ENCODE measurements around the gene YAE1.

The YAE1 gene, protein sequence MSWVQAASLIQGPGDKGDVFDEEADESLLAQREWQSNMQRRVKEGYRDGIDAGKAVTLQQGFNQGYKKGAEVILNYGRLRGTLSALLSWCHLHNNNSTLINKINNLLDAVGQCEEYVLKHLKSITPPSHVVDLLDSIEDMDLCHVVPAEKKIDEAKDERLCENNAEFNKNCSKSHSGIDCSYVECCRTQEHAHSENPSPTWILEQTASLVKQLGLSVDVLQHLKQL

DNA sequence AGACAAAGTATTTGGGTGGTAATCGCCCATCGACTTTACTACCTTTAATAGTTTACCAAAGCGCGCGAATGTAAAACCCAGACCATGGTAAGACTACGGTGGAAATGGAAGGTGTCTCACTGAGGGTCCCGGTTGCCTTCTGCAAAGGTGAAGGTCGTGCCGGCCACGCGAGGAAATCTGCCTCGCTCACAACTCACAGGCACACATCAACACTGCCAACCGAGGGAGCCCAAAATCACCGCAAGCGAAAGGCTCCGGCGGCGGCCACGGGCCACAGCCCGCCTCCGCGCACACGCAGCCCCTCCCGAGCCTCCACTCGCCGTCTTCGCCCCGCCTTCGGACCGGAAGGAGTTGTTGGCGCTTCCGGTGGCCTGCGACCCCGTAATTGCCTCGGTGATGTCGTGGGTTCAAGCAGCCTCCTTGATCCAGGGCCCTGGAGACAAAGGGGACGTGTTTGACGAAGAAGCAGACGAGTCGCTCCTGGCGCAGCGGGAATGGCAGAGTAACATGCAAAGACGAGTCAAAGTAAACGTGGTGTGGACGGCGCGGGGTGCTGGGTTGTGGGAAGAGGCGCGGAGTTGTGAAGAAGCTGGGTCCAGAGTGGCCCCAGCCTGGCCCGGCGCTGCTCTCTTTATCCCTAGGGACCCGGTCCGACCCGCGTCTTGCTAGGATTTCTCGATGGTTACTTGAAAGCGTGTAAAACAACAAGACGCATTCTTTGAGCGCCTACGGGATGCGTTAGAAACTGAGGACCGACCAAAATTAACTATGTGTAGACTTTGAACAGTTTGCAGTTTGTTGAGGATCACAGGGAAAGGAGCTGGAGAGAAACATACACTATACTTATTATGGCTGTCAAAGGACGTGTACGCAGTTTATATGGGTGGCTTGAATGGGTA, at the start of gene YAE1:
Gene YAE1 (plus strand): TSS at position 382 of the 899 bp plus-strand sequence. CDS start 15 bp downstream, at position 397.
- TF ChIP-seq, protein P1, sequence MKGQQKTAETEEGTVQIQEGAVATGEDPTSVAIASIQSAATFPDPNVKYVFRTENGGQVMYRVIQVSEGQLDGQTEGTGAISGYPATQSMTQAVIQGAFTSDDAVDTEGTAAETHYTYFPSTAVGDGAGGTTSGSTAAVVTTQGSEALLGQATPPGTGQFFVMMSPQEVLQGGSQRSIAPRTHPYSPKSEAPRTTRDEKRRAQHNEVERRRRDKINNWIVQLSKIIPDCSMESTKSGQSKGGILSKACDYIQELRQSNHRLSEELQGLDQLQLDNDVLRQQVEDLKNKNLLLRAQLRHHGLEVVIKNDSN (IDR thresholded peaks at IDR 0.05) = no peak; the same call in 1 of the 2 replicates
- TF ChIP-seq EGR1 (IDR thresholded peaks at IDR 0.05) (peak; percentile 41), TEAD4 (IDR thresholded peaks at IDR 0.05) (peak; percentile 36; the same call in 1 of the 2 replicates), NFIC (IDR thresholded peaks at IDR 0.05) (no peak), CREB1 (IDR thresholded peaks at IDR 0.05; ENCODE audit: low read depth) (0 out of 2 replicates have a peak, but pooled peaks have one; percentile 18), EP300 (IDR thresholded peaks at IDR 0.05; ENCODE audit: borderline replicate concordance) (no peak), CEBPB (IDR thresholded peaks at IDR 0.05) (no peak), YY1 (IDR thresholded peaks at IDR 0.05; ENCODE audit: low read depth) (peak; percentile 72), TAF1 (IDR thresholded peaks at IDR 0.05; ENCODE audit: low read depth) (peak; percentile 92), FOXM1 (IDR thresholded peaks at IDR 0.05; ENCODE audit: borderline replicate concordance, low read depth) (no peak), RAD21 (IDR thresholded peaks at IDR 0.05; ENCODE audit: low read depth) (no peak), TCF12 (IDR thresholded peaks at IDR 0.05; ENCODE audit: low read depth) (peak; percentile 74; the same call in 1 of the 2 replicates), ZBTB7A (IDR thresholded peaks at IDR 0.05; ENCODE audit: low read depth) (0 out of 2 replicates have a peak, but pooled peaks have one; percentile 58)
- TF ChIP-seq, protein P2, sequence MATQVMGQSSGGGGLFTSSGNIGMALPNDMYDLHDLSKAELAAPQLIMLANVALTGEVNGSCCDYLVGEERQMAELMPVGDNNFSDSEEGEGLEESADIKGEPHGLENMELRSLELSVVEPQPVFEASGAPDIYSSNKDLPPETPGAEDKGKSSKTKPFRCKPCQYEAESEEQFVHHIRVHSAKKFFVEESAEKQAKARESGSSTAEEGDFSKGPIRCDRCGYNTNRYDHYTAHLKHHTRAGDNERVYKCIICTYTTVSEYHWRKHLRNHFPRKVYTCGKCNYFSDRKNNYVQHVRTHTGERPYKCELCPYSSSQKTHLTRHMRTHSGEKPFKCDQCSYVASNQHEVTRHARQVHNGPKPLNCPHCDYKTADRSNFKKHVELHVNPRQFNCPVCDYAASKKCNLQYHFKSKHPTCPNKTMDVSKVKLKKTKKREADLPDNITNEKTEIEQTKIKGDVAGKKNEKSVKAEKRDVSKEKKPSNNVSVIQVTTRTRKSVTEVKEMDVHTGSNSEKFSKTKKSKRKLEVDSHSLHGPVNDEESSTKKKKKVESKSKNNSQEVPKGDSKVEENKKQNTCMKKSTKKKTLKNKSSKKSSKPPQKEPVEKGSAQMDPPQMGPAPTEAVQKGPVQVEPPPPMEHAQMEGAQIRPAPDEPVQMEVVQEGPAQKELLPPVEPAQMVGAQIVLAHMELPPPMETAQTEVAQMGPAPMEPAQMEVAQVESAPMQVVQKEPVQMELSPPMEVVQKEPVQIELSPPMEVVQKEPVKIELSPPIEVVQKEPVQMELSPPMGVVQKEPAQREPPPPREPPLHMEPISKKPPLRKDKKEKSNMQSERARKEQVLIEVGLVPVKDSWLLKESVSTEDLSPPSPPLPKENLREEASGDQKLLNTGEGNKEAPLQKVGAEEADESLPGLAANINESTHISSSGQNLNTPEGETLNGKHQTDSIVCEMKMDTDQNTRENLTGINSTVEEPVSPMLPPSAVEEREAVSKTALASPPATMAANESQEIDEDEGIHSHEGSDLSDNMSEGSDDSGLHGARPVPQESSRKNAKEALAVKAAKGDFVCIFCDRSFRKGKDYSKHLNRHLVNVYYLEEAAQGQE (IDR thresholded peaks at IDR 0.05; ENCODE audit: low read depth) = 0 out of 2 replicates have a peak, but pooled peaks have one; percentile 10
- TF ChIP-seq, protein P3, sequence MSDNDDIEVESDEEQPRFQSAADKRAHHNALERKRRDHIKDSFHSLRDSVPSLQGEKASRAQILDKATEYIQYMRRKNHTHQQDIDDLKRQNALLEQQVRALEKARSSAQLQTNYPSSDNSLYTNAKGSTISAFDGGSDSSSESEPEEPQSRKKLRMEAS (IDR thresholded peaks at IDR 0.05) = peak; percentile 84

DNA sequence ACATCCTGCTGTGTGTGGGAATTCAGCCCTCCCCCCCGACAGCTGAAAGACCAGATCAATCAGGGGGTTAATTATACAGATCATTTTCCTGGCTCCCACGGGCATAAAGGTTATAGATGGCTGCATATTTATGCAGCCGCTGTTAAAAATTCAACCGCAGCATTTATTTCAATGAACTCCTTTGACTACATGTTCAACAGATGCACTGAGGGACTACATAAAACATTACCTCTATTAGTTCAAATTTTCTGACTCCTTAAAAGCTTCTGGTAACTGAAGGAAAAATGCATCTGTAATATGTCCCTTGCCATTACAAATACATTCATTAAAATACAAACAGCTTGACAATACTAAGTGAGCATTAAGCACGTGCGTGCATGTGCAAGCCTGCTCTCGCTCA, 49.7 kb upstream of the YAE1 start:
- TF ChIP-seq ZBTB7A (IDR thresholded peaks at IDR 0.05; ENCODE audit: low read depth) (no peak), RAD21 (IDR thresholded peaks at IDR 0.05; ENCODE audit: low read depth) (no peak), EP300 (IDR thresholded peaks at IDR 0.05; ENCODE audit: borderline replicate concordance) (no peak), NFIC (IDR thresholded peaks at IDR 0.05) (no peak), FOXM1 (IDR thresholded peaks at IDR 0.05; ENCODE audit: borderline replicate concordance, low read depth) (no peak), CREB1 (IDR thresholded peaks at IDR 0.05; ENCODE audit: low read depth) (no peak), TAF1 (IDR thresholded peaks at IDR 0.05; ENCODE audit: low read depth) (no peak), TEAD4 (IDR thresholded peaks at IDR 0.05) (no peak), CEBPB (IDR thresholded peaks at IDR 0.05) (no peak), YY1 (IDR thresholded peaks at IDR 0.05; ENCODE audit: low read depth) (no peak)
- TF ChIP-seq, protein P1 (IDR thresholded peaks at IDR 0.05) = no peak
- TF ChIP-seq, protein P3 (IDR thresholded peaks at IDR 0.05) = no peak

DNA sequence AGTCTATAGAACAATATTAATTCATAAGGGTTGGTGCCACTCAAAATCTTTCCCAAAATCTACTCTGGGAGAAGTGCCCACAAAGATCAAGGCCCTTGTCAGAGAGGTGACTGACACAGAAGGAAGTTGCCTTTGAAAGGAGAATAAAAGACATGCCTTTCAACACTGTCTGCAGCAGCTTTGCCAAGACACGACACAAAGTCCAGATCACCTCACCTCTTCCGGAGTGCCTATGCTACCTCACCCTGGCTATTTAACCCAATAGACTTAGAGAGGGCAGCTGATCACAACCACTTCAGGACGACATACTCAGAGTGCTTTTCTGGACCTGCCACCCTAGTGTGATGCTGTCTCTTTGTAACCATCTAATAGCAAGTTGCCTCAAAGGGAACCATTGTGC, 49.0 kb upstream of the YAE1 start:
- TF ChIP-seq ZBTB7A (IDR thresholded peaks at IDR 0.05; ENCODE audit: low read depth) = no peak
- TF ChIP-seq RAD21 (IDR thresholded peaks at IDR 0.05; ENCODE audit: low read depth) = no peak
- TF ChIP-seq, protein P3 (IDR thresholded peaks at IDR 0.05) = no peak
- TF ChIP-seq YY1 (IDR thresholded peaks at IDR 0.05; ENCODE audit: low read depth) = no peak
- no peak for TF ChIP-seq EGR1 (IDR thresholded peaks at IDR 0.05)

DNA sequence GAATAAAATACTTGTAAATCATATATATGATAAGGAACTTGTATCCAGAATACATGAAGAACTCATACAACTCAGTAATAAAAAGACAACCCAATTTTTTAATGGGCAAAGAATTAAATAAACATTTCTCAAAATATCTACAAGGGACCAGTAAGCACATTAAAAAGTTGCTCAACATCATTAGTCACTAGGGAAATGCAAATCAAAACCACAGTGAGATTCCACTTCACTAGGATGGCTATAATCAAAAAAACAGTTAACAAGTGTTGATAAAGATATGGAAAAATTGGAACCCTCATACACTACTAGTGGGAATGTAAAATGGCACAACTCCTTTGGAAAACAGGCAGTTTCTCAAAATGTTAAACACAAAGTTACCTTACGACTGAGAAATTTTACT, 40.3 kb upstream of the YAE1 start:
- TF ChIP-seq TAF1 (IDR thresholded peaks at IDR 0.05; ENCODE audit: low read depth) (no peak), EP300 (IDR thresholded peaks at IDR 0.05; ENCODE audit: borderline replicate concordance) (no peak), CEBPB (IDR thresholded peaks at IDR 0.05) (no peak), YY1 (IDR thresholded peaks at IDR 0.05; ENCODE audit: low read depth) (no peak), CREB1 (IDR thresholded peaks at IDR 0.05; ENCODE audit: low read depth) (no peak), FOXM1 (IDR thresholded peaks at IDR 0.05; ENCODE audit: borderline replicate concordance, low read depth) (no peak), ZBTB7A (IDR thresholded peaks at IDR 0.05; ENCODE audit: low read depth) (no peak), EGR1 (IDR thresholded peaks at IDR 0.05) (no peak), NFIC (IDR thresholded peaks at IDR 0.05) (no peak), RAD21 (IDR thresholded peaks at IDR 0.05; ENCODE audit: low read depth) (no peak), TCF12 (IDR thresholded peaks at IDR 0.05; ENCODE audit: low read depth) (no peak), TEAD4 (IDR thresholded peaks at IDR 0.05) (no peak)
- TF ChIP-seq, protein P1 (IDR thresholded peaks at IDR 0.05) = no peak
- TF ChIP-seq, protein P2 (IDR thresholded peaks at IDR 0.05; ENCODE audit: low read depth) = no peak
- TF ChIP-seq, protein P3 (IDR thresholded peaks at IDR 0.05) = no peak
